Measurements from ENCODE around the gene PRC1.

PRC1 gene

GRCh38 chr15:90990446-90990845 lies 3.9 kb downstream of the PRC1 start:
- no peak for DNase-seq (ENCODE audit: low read depth in 4 of 4, low spot score in 1 of 4)

GRCh38 chr15:90989040-90989768 lies 5.1 kb downstream of the PRC1 start:
- DNase-seq (ENCODE audit: low read depth in 4 of 4, low spot score in 1 of 4) = no peak

GRCh38 chr15:90988296-90988695 lies 6.0 kb downstream of the PRC1 start:
- DNase-seq (ENCODE audit: low read depth in 4 of 4, low spot score in 1 of 4) = no peak

- DNase-seq (ENCODE audit: low read depth in 4 of 4, low spot score in 1 of 4) = no peak
Measured at GRCh38 chr15:90987561-90988141, 6.7 kb downstream of the PRC1 start.

GRCh38 chr15:90986790-90987507 lies 7.4 kb downstream of the PRC1 start:
- no peak for DNase-seq (ENCODE audit: low read depth in 4 of 4, low spot score in 1 of 4)

GRCh38 chr15:90982135-90982534 lies 12.2 kb downstream of the PRC1 start:
- DNase-seq (ENCODE audit: low read depth in 4 of 4, low spot score in 1 of 4) = no peak

GRCh38 chr15:90981681-90982080 lies 12.7 kb downstream of the PRC1 start:
- DNase-seq (ENCODE audit: low read depth in 4 of 4, low spot score in 1 of 4) = no peak

GRCh38 chr15:90979582-90979981 lies 14.8 kb downstream of the PRC1 start:
- no peak for DNase-seq (ENCODE audit: low read depth in 4 of 4, low spot score in 1 of 4)

- no peak for DNase-seq (ENCODE audit: low read depth in 4 of 4, low spot score in 1 of 4)
Measured at GRCh38 chr15:90974216-90974615, 20.1 kb downstream of the PRC1 start.

GRCh38 chr15:90972133-90972532 lies 22.2 kb downstream of the PRC1 start:
- DNase-seq (ENCODE audit: low read depth in 4 of 4, low spot score in 1 of 4) = no peak

GRCh38 chr15:90970274-90970673 lies 24.1 kb downstream of the PRC1 start:
- no peak for DNase-seq (ENCODE audit: low read depth in 4 of 4, low spot score in 1 of 4)

- DNase-seq (ENCODE audit: low read depth in 4 of 4, low spot score in 1 of 4) = no peak
Measured at GRCh38 chr15:90968434-90968833, 25.9 kb downstream of the PRC1 start.

GRCh38 chr15:90967206-90967605 lies 27.1 kb downstream of the PRC1 start:
- no peak for DNase-seq (ENCODE audit: low read depth in 4 of 4, low spot score in 1 of 4)

- DNase-seq (ENCODE audit: low read depth in 4 of 4, low spot score in 1 of 4) = no peak
Measured at GRCh38 chr15:90966262-90966661, 28.1 kb downstream of the PRC1 start.

GRCh38 chr15:90962021-90962420 lies 32.3 kb downstream of the PRC1 start:
- no peak for DNase-seq (ENCODE audit: low read depth in 4 of 4, low spot score in 1 of 4)

- no peak for DNase-seq (ENCODE audit: low read depth in 4 of 4, low spot score in 1 of 4)
Measured at GRCh38 chr15:90960298-90961091, 33.8 kb downstream of the PRC1 start.

- DNase-seq (ENCODE audit: low read depth in 4 of 4, low spot score in 1 of 4) = no peak
Measured at GRCh38 chr15:90959894-90960293, 34.4 kb downstream of the PRC1 start.

- DNase-seq (ENCODE audit: low read depth in 4 of 4, low spot score in 1 of 4) = no peak
Measured at GRCh38 chr15:90959028-90959595, 35.2 kb downstream of the PRC1 start.

GRCh38 chr15:90957791-90958190 lies 36.5 kb downstream of the PRC1 start:
- DNase-seq (ENCODE audit: low read depth in 4 of 4, low spot score in 1 of 4) = no peak

GRCh38 chr15:90957031-90957790 lies 37.1 kb downstream of the PRC1 start:
- no peak for DNase-seq (ENCODE audit: low read depth in 4 of 4, low spot score in 1 of 4)
